Fibroblast of mammary gland (primary cell): ENCODE measurements around the gene KRTAP4-1.
A peak's percentile ranks its signal among the peaks of the same experiment; 100 is the strongest.
"Not testable (repeated sequence)": the region's sequence is repeated elsewhere in the genome, so short reads cannot be mapped to it uniquely, and the experiment has no call there.

Experiments used
- DNase-seq: peaks from one replicate; pipeline ENCODE4 v3.0.0-alpha.2; 2010; ENCODE audit warnings: low read depth
- H3K4me3 ChIP-seq: 2 replicates; pipeline ENCODE4 v1.5.1; 2011; ENCODE audit warnings: low read depth, mild to moderate bottlenecking, low read length, moderate library complexity; ENCODE audit not compliant: control insufficient read depth
- CTCF ChIP-seq: conservative IDR thresholded peaks from 2 replicates; pipeline ENCODE4 v1.5.1; 2011; ENCODE audit warnings: low read depth, low read length, inconsistent platforms; ENCODE audit not compliant: control insufficient read depth, insufficient read depth

Gene KRTAP4-1

GRCh38 chr17:41171886-41172285, 12.8 kb downstream of the KRTAP4-1 start:
- DNase-seq = peak; percentile 71
- H3K4me3 ChIP-seq = no peak overlapping the region
- TF ChIP-seq CTCF = no peak

- DNase-seq = no peak
- no peak within 1 kb of the TSS for H3K4me3 ChIP-seq
- no peak for TF ChIP-seq CTCF
Measured at GRCh38 chr17:41168121-41168520, 16.6 kb downstream of the KRTAP4-1 start, which contains the start of gene KRTAP4-3. KRTAP4-3 (minus strand) TSS chr17:41168221; CDS start chr17:41168172, 49 bp downstream.

GRCh38 chr17:41167561-41167960, 17.1 kb downstream of the KRTAP4-1 start:
- no peak for TF ChIP-seq CTCF
- H3K4me3 ChIP-seq = no peak overlapping the region
- no peak for DNase-seq

- TF ChIP-seq CTCF = no peak
Measured at GRCh38 chr17:41163828-41164227, 20.9 kb downstream of the KRTAP4-1 start.

GRCh38 chr17:41160648-41161047, 24.1 kb downstream of the KRTAP4-1 start, which contains the start of gene KRTAP4-4:
KRTAP4-4 (minus strand) TSS chr17:41160748; CDS start chr17:41160691, 57 bp downstream.
- DNase-seq = no peak
- TF ChIP-seq CTCF = no peak
- no peak within 1 kb of the TSS for H3K4me3 ChIP-seq

More at GRCh38 chr17:41163828-41164227, 20.9 kb downstream of the KRTAP4-1 start:
- H3K4me3 ChIP-seq = no peak overlapping the region
- peak; percentile 4 for DNase-seq

- not testable (repeated sequence) for H3K4me3 ChIP-seq, DNase-seq
Measured at GRCh38 chr17:41160190-41160589, 24.5 kb downstream of the KRTAP4-1 start.

- no peak overlapping the region for H3K4me3 ChIP-seq
- no peak for DNase-seq
- no peak for TF ChIP-seq CTCF
Measured at GRCh38 chr17:41153856-41154255, 30.9 kb downstream of the KRTAP4-1 start.
